ENCODE data around the gene CNTN2.

DNA sequence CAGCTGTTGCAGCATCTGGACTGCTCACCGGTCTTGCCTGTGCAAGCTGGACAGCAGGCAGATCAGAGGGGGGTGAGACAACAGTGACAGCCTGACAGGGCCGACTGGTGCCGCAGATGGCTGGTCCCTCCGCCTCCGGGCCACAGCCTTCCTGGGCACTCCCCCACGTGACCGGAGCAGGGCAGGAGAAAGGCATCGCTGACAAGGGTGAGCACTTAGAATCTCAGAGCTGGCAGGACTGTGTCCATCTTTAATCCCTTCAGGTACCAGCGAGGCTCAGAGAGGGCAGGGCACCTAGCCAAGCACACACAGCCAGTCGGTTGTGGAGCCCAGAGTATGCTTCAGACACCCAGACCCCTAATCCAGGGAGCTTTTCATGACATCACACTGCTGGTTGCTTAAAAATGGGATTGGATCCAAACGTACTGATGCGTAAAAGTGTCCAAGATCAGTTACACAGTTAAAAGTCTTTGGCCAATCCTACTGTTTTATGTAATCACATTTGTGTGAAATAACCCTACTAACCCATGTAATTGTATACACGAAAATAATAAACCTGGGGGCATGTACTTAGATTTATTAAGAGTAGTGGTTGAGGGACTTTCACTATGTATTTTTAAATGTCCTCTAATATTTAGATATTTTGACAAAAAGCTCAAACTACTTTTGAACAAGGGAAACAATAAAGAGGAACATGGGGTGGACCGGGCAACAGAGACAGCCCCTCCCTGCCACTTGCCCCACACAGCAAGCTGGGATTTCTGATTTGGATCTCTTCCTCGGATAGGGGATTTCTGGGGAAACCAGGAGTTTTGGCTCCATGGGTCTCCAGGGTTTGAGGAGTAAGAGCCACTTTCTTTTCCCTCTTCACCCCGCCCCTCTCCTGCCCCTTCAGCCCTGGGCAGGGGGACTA, 758 bp upstream of the CNTN2 start:
- TF ChIP-seq, protein P1, sequence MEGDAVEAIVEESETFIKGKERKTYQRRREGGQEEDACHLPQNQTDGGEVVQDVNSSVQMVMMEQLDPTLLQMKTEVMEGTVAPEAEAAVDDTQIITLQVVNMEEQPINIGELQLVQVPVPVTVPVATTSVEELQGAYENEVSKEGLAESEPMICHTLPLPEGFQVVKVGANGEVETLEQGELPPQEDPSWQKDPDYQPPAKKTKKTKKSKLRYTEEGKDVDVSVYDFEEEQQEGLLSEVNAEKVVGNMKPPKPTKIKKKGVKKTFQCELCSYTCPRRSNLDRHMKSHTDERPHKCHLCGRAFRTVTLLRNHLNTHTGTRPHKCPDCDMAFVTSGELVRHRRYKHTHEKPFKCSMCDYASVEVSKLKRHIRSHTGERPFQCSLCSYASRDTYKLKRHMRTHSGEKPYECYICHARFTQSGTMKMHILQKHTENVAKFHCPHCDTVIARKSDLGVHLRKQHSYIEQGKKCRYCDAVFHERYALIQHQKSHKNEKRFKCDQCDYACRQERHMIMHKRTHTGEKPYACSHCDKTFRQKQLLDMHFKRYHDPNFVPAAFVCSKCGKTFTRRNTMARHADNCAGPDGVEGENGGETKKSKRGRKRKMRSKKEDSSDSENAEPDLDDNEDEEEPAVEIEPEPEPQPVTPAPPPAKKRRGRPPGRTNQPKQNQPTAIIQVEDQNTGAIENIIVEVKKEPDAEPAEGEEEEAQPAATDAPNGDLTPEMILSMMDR (conservative IDR thresholded peaks at IDR 0.05 in 1 of 2, IDR thresholded peaks at IDR 0.05 in 1 of 2; ENCODE audit: low read depth in 1 of 2, low read length in 2 of 2) = no peak
- no peak for TF ChIP-seq EZH2 (IDR thresholded peaks at IDR 0.05; ENCODE audit: low read length, missing control alignments)

Data from fibroblast of lung (primary cell).